Stomach (tissue), 9 donors: ENCODE data around the gene DUSP16. TPM values are rescaled to one million over a fixed set of nuclear protein-coding genes. Genes with fewer than 3 reads are reported as not detected.

ENCODE experiments used
- DNase-seq, 2 donors: peaks; one replicate each; pipeline versions ENCODE4 v3.0.0 to v3.0.0-alpha.2; 2013 to 2019
- H3K27ac ChIP-seq, 5 donors: fragments of 200-600 bp in 4 of 5; sonication (generic) in 4 of 5; one replicate each; pipeline ENCODE4 v1.5.1; 2013 to 2019; ENCODE audit warnings: mild to moderate bottlenecking in 1 of 5, moderate library complexity in 1 of 5
- H3K27me3 ChIP-seq, 3 donors: fragments of 200-600 bp; sonication (generic); one replicate each; pipeline ENCODE4 v1.5.1; 2017 to 2019; ENCODE audit warnings: mixed run types in 1 of 3
- H3K36me3 ChIP-seq, 4 donors: fragments of 200-600 bp; sonication (generic); 1 replicate in 3 of 4; 2 replicates in 1 of 4; pipeline ENCODE4 v1.5.1; 2016 to 2019
- H3K4me1 ChIP-seq, 4 donors: fragments of 200-600 bp; sonication (generic); one replicate each; pipeline ENCODE4 v1.5.1; 2016 to 2019
- H3K4me3 ChIP-seq, 4 donors: fragments of 200-600 bp; sonication (generic) in 3 of 4; one replicate each; pipeline ENCODE4 v1.5.1; 2016 to 2019; ENCODE audit warnings: mild to moderate bottlenecking in 1 of 4
- H3K9me3 ChIP-seq, 4 donors: fragments of 200-600 bp; sonication (generic); one replicate each; pipeline ENCODE4 v1.5.1; 2016 to 2019
- CTCF ChIP-seq, 7 experiments: fragments of 450-650 bp in 4 of 7; fragments of 200-600 bp in 3 of 7; sonication (generic) in 3 of 7; IDR thresholded peaks; one replicate each; pipeline ENCODE4 v1.5.1; 2016 to 2019; ENCODE audit warnings: antibody characterized with exemption in 7 of 7, control low read depth in 2 of 7, mild to moderate bottlenecking in 1 of 7
- EP300 ChIP-seq: sonication (generic); formaldehyde crosslinking; IDR thresholded peaks from one replicate; pipeline ENCODE4 v1.6.1; 2017; ENCODE audit warnings: antibody characterized with exemption
- POLR2A ChIP-seq, 4 donors: fragments of 450-650 bp; IDR thresholded peaks; one replicate each; pipeline ENCODE4 v1.6.1; 2016; ENCODE audit warnings: antibody characterized with exemption in 4 of 4, control low read depth in 2 of 4, mild to moderate bottlenecking in 1 of 4, moderate library complexity in 1 of 4
- POLR2AphosphoS5 ChIP-seq, 3 donors: sonication (generic); formaldehyde crosslinking; IDR thresholded peaks; one replicate each; pipeline ENCODE4 v1.6.1; 2016; ENCODE audit warnings: antibody characterized with exemption in 3 of 3
- WGBS, 5 donors: extraction: QIAGEN DNeasy Blood & Tissue Kit in 3 of 5; methylation state at CpG; one replicate each; pipeline versions ENCODE4 v1.1.5 to v1.1.7; 2013 to 2018; 5-methylcytosine and 5-hydroxymethylcytosine counted together
- intact Hi-C: fragments of 100-400 bp; cut with DNase I; formaldehyde crosslinking; loops from one replicate; pipeline ENCODE4 v1.15.1; 2023; ENCODE audit warnings: low total_unique reads
- polyA plus RNA-seq, 3 donors: library from polyadenylated mRNA; stranded (reverse); fragments of 200-250 nt; gene quantifications; one replicate each; pipeline ENCODE4 v1.2.3, GENCODE V29; 2013
- total RNA-seq, 5 donors: library from RNA; depleted of rRNA; stranded (reverse); fragments of >200 nt; gene quantifications; one replicate each; pipeline versions ENCODE4 v1.1.0 to v1.2.3, GENCODE V29; 2014 to 2016
- donor health status: healthy with polysubstance abuse.
- donor health status: Bipolar disorder and iron deficiency.
- donor health status: healthy.

Gene DUSP16
- total and polyA plus RNA-seq, 8 donors: 4.9 to 34.8 (median 22.6) TPM

GRCh38 chr12:12533238-12533829 lies 29.3 kb downstream of the DUSP16 start:
- intact Hi-C loops: no loop called here
- H3K9me3 ChIP-seq: no peaks in the 10 kb centered on the region
- no peaks in the 10 kb centered on the region for H3K36me3 ChIP-seq
- peak; percentile 78 to 91 for DNase-seq
- TF ChIP-seq EP300: no peak
- TF ChIP-seq POLR2A (IDR thresholded peaks at IDR 0.05): no peak
- TF ChIP-seq POLR2AphosphoS5 (IDR thresholded peaks at IDR 0.05): peak in 1 of 3 donors; percentile 27
- TF ChIP-seq CTCF (IDR thresholded peaks at IDR 0.05): no peak
- peak overlapping the region; percentile 65 to 85 (median 74) for H3K27ac ChIP-seq
- no peaks in the 10 kb centered on the region for H3K27me3 ChIP-seq
- H3K4me3 ChIP-seq: no peak overlapping the region
- H3K4me1 ChIP-seq: peaks cover 26 to 75% (median 44%) of the 10 kb centered on the region in 4 donors
- 27 to 57% (median 36%) methylated on average over 6 of the region's 6 CpGs for WGBS, 5 donors

DNA sequence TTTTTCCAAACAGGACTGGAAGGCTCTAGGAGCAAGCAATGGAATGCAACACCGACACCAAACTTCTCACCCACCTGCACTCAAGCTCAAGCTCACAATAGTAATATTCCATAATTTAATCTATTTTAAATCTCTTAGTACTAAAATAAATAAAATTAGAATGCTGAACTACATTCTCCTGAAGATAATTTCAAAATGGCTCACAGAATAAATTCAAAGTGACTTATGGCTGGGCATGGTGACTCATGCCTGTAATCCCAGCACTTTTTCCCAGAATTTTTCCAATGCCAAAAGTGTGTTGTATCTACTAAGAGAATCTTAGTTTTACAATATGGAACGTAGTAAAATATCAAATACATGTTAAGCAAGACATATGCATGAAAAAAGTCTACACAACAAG lies 31.5 kb downstream of the DUSP16 start:
- intact Hi-C loops: no loop called here
- Histone ChIP-seq H3K27me3 (no peaks in the 10 kb centered on the region), H3K27ac (no peak overlapping the region), H3K4me1 (peaks cover 34 to 91% (median 58%) of the 10 kb centered on the region in 4 donors), H3K36me3 (no peaks in the 10 kb centered on the region), H3K9me3 (no peaks in the 10 kb centered on the region), H3K4me3 (no peak overlapping the region)
- WGBS, 5 donors: 61 to 80% (median 67%) methylated on average over 2 of the region's 2 CpGs
- no peak for DNase-seq
- no peak for TF ChIP-seq CTCF (IDR thresholded peaks at IDR 0.05)

- no peaks in the 10 kb centered on the region for H3K36me3 ChIP-seq
- peak overlapping the region in 1 of 5 donors; percentile 24 for H3K27ac ChIP-seq
- H3K27me3 ChIP-seq: no peaks in the 10 kb centered on the region
- H3K9me3 ChIP-seq: no peaks in the 10 kb centered on the region
- intact Hi-C loops: no loop called here
- no peak overlapping the region for H3K4me3 ChIP-seq
- peaks cover 34 to 79% (median 51%) of the 10 kb centered on the region in 4 donors for H3K4me1 ChIP-seq
- TF ChIP-seq EP300 (no peak), CTCF (IDR thresholded peaks at IDR 0.05) (no peak), POLR2AphosphoS5 (IDR thresholded peaks at IDR 0.05) (no peak), POLR2A (IDR thresholded peaks at IDR 0.05) (no peak)
- DNase-seq: no peak
- WGBS, 5 donors: 30 to 47% (median 38%) methylated on average over 2 of the region's 2 CpGs
Measured at GRCh38 chr12:12529783-12530421, 32.8 kb downstream of the DUSP16 start.

GRCh38 chr12:12528361-12529270 lies 34.0 kb downstream of the DUSP16 start:
- Histone ChIP-seq H3K27me3 (no peaks in the 10 kb centered on the region), H3K27ac (peak overlapping the region; percentile 33 to 67 (median 42)), H3K4me3 (no peak overlapping the region), H3K36me3 (no peaks in the 10 kb centered on the region), H3K4me1 (peaks cover 25 to 74% (median 43%) of the 10 kb centered on the region in 4 donors), H3K9me3 (no peaks in the 10 kb centered on the region)
- DNase-seq: peak in 1 of 2 donors; percentile 49
- intact Hi-C loops: no loop called here
- WGBS, 5 donors: 33 to 50% (median 45%) methylated on average over 6 of the region's 6 CpGs
- no peak for TF ChIP-seq EP300
- TF ChIP-seq POLR2AphosphoS5 (IDR thresholded peaks at IDR 0.05): no peak
- TF ChIP-seq CTCF (IDR thresholded peaks at IDR 0.05): no peak
- TF ChIP-seq POLR2A (IDR thresholded peaks at IDR 0.05): no peak
